Caco-2 (cell line): ENCODE measurements around the gene GRM4. TPM values are rescaled to one million over a fixed set of nuclear protein-coding genes. Genes with fewer than 3 reads are reported as not detected.

Experiments
- BruUV-seq: library from RNA; stranded (reverse); fragments of 400-500 nt; replicated peaks from 2 replicates; lab custom pipeline; 2021; lab: Mats Ljungman, UMichigan
- CTCF ChIA-PET: fragments of 300-600 bp; sonication (Branson Sonifier 250); formaldehyde crosslinking; loops from one replicate; lab custom pipeline; 2022; ENCODE audit warnings: antibody characterized with exemption; lab: Charles Lee
- POLR2A ChIA-PET: fragments of 300-600 bp; sonication (Branson Sonifier 250); formaldehyde crosslinking; loops from one replicate; lab custom pipeline; 2022; ENCODE audit warnings: antibody characterized with exemption; lab: Charles Lee
- DNase-seq, 2 experiments: peaks; one replicate each; pipeline versions ENCODE4 v3.0.0 to v3.0.0-alpha.2; 2020 to 2022
- H3K27me3 ChIP-seq: replicated peaks from 2 replicates; pipeline ENCODE4 v1.6.0; 2011; ENCODE audit warnings: low read length; ENCODE audit not compliant: control insufficient read depth, insufficient read depth
- H3K36me3 ChIP-seq: 2 replicates; pipeline ENCODE4 v1.5.1; 2011; ENCODE audit warnings: low read length; ENCODE audit not compliant: control insufficient read depth, insufficient read depth
- H3K4me1 ChIP-seq: fragments of 250-450 bp; sonication (Bioruptor Pico); 2 replicates; pipeline ENCODE4 v1.5.1; 2020; ENCODE audit warnings: mild to moderate bottlenecking
- H3K4me3 ChIP-seq: 2 replicates; pipeline ENCODE4 v1.5.1; 2011; ENCODE audit warnings: low read depth, mild to moderate bottlenecking, control low read depth, low read length
- H3K9me3 ChIP-seq: fragments of 250-450 bp; sonication (Bioruptor Pico); 2 replicates; pipeline ENCODE4 v1.5.1; 2020; ENCODE audit warnings: mild to moderate bottlenecking, moderate library complexity
- H3K27ac Mint-ChIP-seq: one replicate; pipeline ENCODE4 v1.8.0; 2022; ENCODE audit warnings: mixed read lengths; ENCODE audit not compliant: unreplicated experiment
- H3K27me3 Mint-ChIP-seq: one replicate; pipeline ENCODE4 v1.8.0; 2022; ENCODE audit warnings: mixed read lengths; ENCODE audit not compliant: insufficient read depth, unreplicated experiment
- H3K36me3 Mint-ChIP-seq: one replicate; pipeline ENCODE4 v1.8.0; 2022; ENCODE audit warnings: mild to moderate bottlenecking, mixed read lengths; ENCODE audit not compliant: insufficient read depth, unreplicated experiment
- H3K4me1 Mint-ChIP-seq: one replicate; pipeline ENCODE4 v1.8.0; 2022; ENCODE audit warnings: low read depth, mixed read lengths; ENCODE audit not compliant: unreplicated experiment
- H3K4me3 Mint-ChIP-seq: one replicate; pipeline ENCODE4 v1.8.0; 2022; ENCODE audit warnings: mild to moderate bottlenecking, moderate library complexity, mixed read lengths; ENCODE audit not compliant: unreplicated experiment
- H3K9me3 Mint-ChIP-seq: one replicate; pipeline ENCODE4 v1.8.0; 2022; ENCODE audit warnings: mixed read lengths; ENCODE audit not compliant: unreplicated experiment
- CTCF ChIP-seq, 2 experiments: fragments of 200-600 bp in 1 of 2; IDR thresholded peaks; 1 replicate in 1 of 2; 2 replicates in 1 of 2; pipeline versions ENCODE4 v1.5.1 to v1.8.0; 2011 to 2022; ENCODE audit warnings: antibody characterized with exemption in 1 of 2, control low read depth in 1 of 2, inconsistent platforms in 1 of 2, low read depth in 1 of 2, low read length in 1 of 2, mild to moderate bottlenecking in 1 of 2, moderate library complexity in 1 of 2; ENCODE audit not compliant: insufficient read depth in 1 of 2, severe bottlenecking in 1 of 2, unreplicated experiment in 1 of 2
- intact Hi-C: fragments of 100-400 bp; cut with micrococcal nuclease; formaldehyde crosslinking; loops from one replicate; pipeline ENCODE4 v1.10.0; 2022; ENCODE audit not compliant: unreplicated experiment
- total RNA-seq: library from RNA; stranded (reverse); gene quantifications from 2 replicates; pipeline ENCODE4 v1.2.3, GENCODE V29; 2022

Gene GRM4
- total RNA-seq, 1 experiment from 2014 or later = 0.09 TPM

DNA sequence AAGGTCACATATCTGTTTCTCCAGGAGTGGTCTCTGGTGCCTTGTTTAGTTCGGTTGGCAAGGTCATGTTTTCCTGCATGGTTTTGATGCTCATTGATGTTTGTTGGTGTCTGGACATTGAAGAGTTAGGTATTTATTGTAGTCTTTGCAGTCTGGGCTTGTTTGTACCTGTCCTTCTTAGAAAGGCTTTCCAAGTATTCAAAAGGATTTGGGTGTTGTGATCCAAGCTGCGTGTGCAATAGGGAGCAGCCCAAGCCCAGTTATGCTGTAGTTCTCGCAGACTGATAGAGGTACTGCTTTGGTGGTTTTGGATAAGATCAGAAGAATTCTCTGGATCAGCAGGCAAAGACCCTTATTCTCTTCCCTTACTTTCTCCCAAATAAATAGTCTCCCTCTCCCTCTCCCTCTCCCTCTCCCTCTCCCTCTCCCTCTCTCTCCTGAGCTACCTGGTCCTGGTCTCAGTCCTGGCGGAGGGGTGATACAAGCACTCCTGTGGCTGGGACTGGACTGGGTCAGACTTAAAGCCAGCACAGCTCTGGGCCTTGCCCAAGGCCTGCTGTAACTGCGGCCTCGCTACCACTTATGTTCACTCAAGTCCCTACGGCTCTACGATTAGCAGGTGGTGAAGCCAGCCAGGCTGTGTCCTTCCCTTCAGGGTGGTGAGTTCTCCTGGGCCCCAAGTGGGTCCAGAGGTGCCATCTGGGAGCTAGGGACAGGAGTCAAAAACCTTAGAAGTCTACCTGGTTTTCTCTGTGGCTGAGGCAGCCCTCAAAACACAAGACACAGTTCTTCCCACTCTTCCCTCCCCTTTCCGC is 27.3 kb upstream of the GRM4 start:
- no peaks in the 10 kb centered on the region for H3K36me3 Mint-ChIP-seq
- Histone ChIP-seq H3K36me3 (no peaks in the 10 kb centered on the region), H3K27me3 (no peaks in the 10 kb centered on the region), H3K4me1 (no peaks in the 10 kb centered on the region), H3K4me3 (no peak overlapping the region), H3K9me3 (no peaks in the 10 kb centered on the region)
- POLR2A ChIA-PET = no interaction called here
- no peak for DNase-seq
- H3K4me3 Mint-ChIP-seq = no peak overlapping the region
- intact Hi-C loops = no loop called here
- no TSS peak for BruUV-seq
- no peak for TF ChIP-seq CTCF (IDR thresholded peaks at IDR 0.05; ENCODE audit: insufficient read depth in 1 of 2, low read depth in 1 of 2, low read length in 1 of 2, severe bottlenecking in 1 of 2, unreplicated experiment in 1 of 2)
- no peaks in the 10 kb centered on the region for H3K9me3 Mint-ChIP-seq
- no peak overlapping the region for H3K27ac Mint-ChIP-seq
- H3K4me1 Mint-ChIP-seq = no peaks in the 10 kb centered on the region
- H3K27me3 Mint-ChIP-seq = peaks cover 7% of the 10 kb centered on the region
- CTCF ChIA-PET = no interaction called here

- no peak for DNase-seq
- POLR2A ChIA-PET = no interaction called here
- Mint-ChIP-seq H3K9me3 (peaks cover 11% of the 10 kb centered on the region), H3K4me1 (no peaks in the 10 kb centered on the region), H3K27me3 (peaks cover 8% of the 10 kb centered on the region), H3K36me3 (no peaks in the 10 kb centered on the region), H3K27ac (no peak overlapping the region), H3K4me3 (no peak overlapping the region)
- H3K4me3 ChIP-seq = no peak overlapping the region
- no peaks in the 10 kb centered on the region for H3K36me3 ChIP-seq
- H3K9me3 ChIP-seq = no peaks in the 10 kb centered on the region
- CTCF ChIA-PET = no interaction called here
- no peaks in the 10 kb centered on the region for H3K4me1 ChIP-seq
- H3K27me3 ChIP-seq = no peaks in the 10 kb centered on the region
- TF ChIP-seq CTCF (IDR thresholded peaks at IDR 0.05; ENCODE audit: insufficient read depth in 1 of 2, low read depth in 1 of 2, low read length in 1 of 2, severe bottlenecking in 1 of 2, unreplicated experiment in 1 of 2) = no peak
- intact Hi-C loops = no loop called here
- no TSS peak for BruUV-seq
These were observed 24.5 kb upstream of the GRM4 start for GRCh38 chr6:34170346-34170745.

- ChIA-PET CTCF (no interaction called here), POLR2A (no interaction called here)
- intact Hi-C loops = no loop called here
- Histone ChIP-seq H3K4me3 (no peak overlapping the region), H3K27me3 (no peaks in the 10 kb centered on the region), H3K4me1 (no peaks in the 10 kb centered on the region), H3K9me3 (no peaks in the 10 kb centered on the region), H3K36me3 (no peaks in the 10 kb centered on the region)
- Mint-ChIP-seq H3K9me3 (peaks cover 11% of the 10 kb centered on the region), H3K36me3 (no peaks in the 10 kb centered on the region), H3K4me1 (no peaks in the 10 kb centered on the region), H3K4me3 (no peak overlapping the region), H3K27ac (no peak overlapping the region), H3K27me3 (peaks cover 11% of the 10 kb centered on the region)
- DNase-seq = no peak
- BruUV-seq = no TSS peak
- no peak for TF ChIP-seq CTCF (IDR thresholded peaks at IDR 0.05; ENCODE audit: insufficient read depth in 1 of 2, low read depth in 1 of 2, low read length in 1 of 2, severe bottlenecking in 1 of 2, unreplicated experiment in 1 of 2)
These were observed 24.0 kb upstream of the GRM4 start for GRCh38 chr6:34169897-34170296.
